Stimulated activated CD4-positive, alpha-beta T cell treated with anti-CD3 and anti-CD28 coated beads, TNF-alpha, amount 100 ng/mL, for 1 hour (primary cell): ENCODE results near the gene HINT1.

Source experiments
- DNase-seq, 3 donors: peaks; one replicate each; pipeline ENCODE4 v3.0.0-alpha.2; 2020; ENCODE audit warnings: low read depth in 3 of 3, low spot score in 1 of 3

HINT1 gene

DNA sequence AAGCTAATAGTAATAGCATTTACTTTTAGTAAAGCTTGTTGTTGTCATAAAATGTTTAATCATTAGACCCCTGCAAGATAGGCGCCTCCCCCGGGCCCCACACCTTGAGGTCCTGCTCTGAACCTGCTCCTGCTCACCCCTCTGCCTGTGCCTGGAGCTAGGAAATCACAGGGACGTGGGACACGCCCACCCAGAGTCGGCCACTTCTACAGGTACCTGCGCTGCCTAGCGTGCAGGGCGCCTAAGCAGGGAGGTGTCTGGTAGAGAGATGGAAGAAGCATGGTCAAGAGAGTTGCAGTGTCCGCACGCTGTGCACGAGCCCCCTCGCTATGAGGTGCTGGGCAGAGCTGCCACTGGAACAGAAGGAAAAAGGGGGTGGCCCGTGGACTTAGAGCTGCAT is 52.6 kb downstream of the HINT1 start:
- DNase-seq: no peak

DNA sequence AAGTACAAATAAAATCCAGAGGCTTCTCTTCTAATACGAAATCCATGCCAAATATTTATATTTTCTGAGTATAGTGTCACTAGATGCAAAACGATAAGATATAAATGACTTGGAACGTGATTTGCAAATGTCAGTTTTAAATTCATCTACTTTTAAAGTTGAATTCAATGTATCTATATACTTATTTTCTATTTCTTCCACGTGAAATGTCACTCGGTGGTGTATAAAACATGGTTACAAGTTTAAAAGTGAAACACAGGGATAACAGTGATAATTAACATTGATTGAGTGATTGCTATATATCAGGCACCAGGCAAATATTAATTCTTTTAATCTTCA is 54.8 kb downstream of the HINT1 start:
- no peak for DNase-seq

- peak in 1 of 3 donors; percentile 11 for DNase-seq
Measured at GRCh38 chr5:131109540-131110255, 55.4 kb downstream of the HINT1 start.
